ENCODE measurements around the gene WNT8B.

The WNT8B gene

DNA sequence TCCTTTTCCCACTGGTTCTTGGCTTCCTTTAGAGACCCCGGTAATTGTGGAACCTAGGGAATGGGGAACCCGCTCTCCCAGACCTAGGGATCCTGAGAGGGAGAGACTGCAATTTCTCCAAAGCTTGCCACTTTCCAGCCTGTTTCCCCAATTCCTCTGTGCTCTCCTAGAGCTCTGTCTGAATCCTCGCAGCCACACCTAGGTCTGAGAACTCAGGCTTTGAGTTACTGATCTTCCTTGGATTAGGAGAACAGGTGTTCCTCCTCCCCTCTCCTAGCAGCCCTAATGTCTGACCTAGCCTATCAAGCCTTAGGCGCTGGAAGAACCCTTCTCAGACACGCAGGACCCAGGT lies 20.0 kb downstream of the WNT8B start:
- peak overlapping the region; percentile 87 for H2AFZ ChIP-seq (ENCODE audit: low read depth)
- H4K20me1 ChIP-seq (ENCODE audit: insufficient read depth) = no peaks in the 10 kb centered on the region
- peaks cover 3% of the 10 kb centered on the region; the same call in 1 of the 2 replicates for H3K27me3 ChIP-seq (ENCODE audit: insufficient read depth, low read depth)
- H3K4me2 ChIP-seq = peak overlapping the region; percentile 83
- H3K36me3 ChIP-seq (ENCODE audit: insufficient read depth) = no peaks in the 10 kb centered on the region
- peaks cover 10% of the 10 kb centered on the region for H3K4me1 ChIP-seq (ENCODE audit: low read depth, poor library complexity, severe bottlenecking)
- TF ChIP-seq, protein P1, sequence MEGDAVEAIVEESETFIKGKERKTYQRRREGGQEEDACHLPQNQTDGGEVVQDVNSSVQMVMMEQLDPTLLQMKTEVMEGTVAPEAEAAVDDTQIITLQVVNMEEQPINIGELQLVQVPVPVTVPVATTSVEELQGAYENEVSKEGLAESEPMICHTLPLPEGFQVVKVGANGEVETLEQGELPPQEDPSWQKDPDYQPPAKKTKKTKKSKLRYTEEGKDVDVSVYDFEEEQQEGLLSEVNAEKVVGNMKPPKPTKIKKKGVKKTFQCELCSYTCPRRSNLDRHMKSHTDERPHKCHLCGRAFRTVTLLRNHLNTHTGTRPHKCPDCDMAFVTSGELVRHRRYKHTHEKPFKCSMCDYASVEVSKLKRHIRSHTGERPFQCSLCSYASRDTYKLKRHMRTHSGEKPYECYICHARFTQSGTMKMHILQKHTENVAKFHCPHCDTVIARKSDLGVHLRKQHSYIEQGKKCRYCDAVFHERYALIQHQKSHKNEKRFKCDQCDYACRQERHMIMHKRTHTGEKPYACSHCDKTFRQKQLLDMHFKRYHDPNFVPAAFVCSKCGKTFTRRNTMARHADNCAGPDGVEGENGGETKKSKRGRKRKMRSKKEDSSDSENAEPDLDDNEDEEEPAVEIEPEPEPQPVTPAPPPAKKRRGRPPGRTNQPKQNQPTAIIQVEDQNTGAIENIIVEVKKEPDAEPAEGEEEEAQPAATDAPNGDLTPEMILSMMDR (conservative IDR thresholded peaks at IDR 0.05; ENCODE audit: low read depth, low read length) = 0 out of 2 replicates have a peak, but pooled peaks have one; percentile 55
- H3K9ac ChIP-seq = peak overlapping the region; percentile 46; the same call in 1 of the 2 replicates
- H3K27ac ChIP-seq = no peak overlapping the region
- H3K79me2 ChIP-seq (ENCODE audit: insufficient read depth, low read depth) = no peaks in the 10 kb centered on the region
- H3K4me3 ChIP-seq (IDR thresholded peaks at IDR 0.05; ENCODE audit: insufficient read depth, low read depth, low read length) = no peak overlapping the region

GRCh38 chr10:100483876-100484666 lies 21.3 kb downstream of the WNT8B start:
- TF ChIP-seq, protein P1 (conservative IDR thresholded peaks at IDR 0.05; ENCODE audit: low read depth, low read length) = no peak
- Histone ChIP-seq H3K9ac (no peak overlapping the region), H4K20me1 (ENCODE audit: insufficient read depth) (no peaks in the 10 kb centered on the region), H3K4me2 (no peak overlapping the region), H3K4me3 (IDR thresholded peaks at IDR 0.05; ENCODE audit: insufficient read depth, low read depth, low read length) (no peak overlapping the region), H2AFZ (ENCODE audit: low read depth) (no peak overlapping the region), H3K36me3 (ENCODE audit: insufficient read depth) (no peaks in the 10 kb centered on the region), H3K27ac (no peak overlapping the region), H3K27me3 (ENCODE audit: insufficient read depth, low read depth) (peaks cover 3% of the 10 kb centered on the region; the same call in 1 of the 2 replicates), H3K79me2 (ENCODE audit: insufficient read depth, low read depth) (no peaks in the 10 kb centered on the region), H3K4me1 (ENCODE audit: low read depth, poor library complexity, severe bottlenecking) (peaks cover 10% of the 10 kb centered on the region)

GRCh38 chr10:100485366-100485765 lies 22.6 kb downstream of the WNT8B start:
- H3K9ac ChIP-seq = no peak overlapping the region
- H3K36me3 ChIP-seq (ENCODE audit: insufficient read depth) = no peaks in the 10 kb centered on the region
- peaks cover 10% of the 10 kb centered on the region for H3K4me1 ChIP-seq (ENCODE audit: low read depth, poor library complexity, severe bottlenecking)
- TF ChIP-seq, protein P1 (conservative IDR thresholded peaks at IDR 0.05; ENCODE audit: low read depth, low read length) = no peak
- no peak overlapping the region for H2AFZ ChIP-seq (ENCODE audit: low read depth)
- H4K20me1 ChIP-seq (ENCODE audit: insufficient read depth) = no peaks in the 10 kb centered on the region
- H3K27ac ChIP-seq = no peak overlapping the region
- H3K4me3 ChIP-seq (IDR thresholded peaks at IDR 0.05; ENCODE audit: insufficient read depth, low read depth, low read length) = no peak overlapping the region
- H3K27me3 ChIP-seq (ENCODE audit: insufficient read depth, low read depth) = no peaks in the 10 kb centered on the region
- no peaks in the 10 kb centered on the region for H3K79me2 ChIP-seq (ENCODE audit: insufficient read depth, low read depth)
- no peak overlapping the region for H3K4me2 ChIP-seq

DNA sequence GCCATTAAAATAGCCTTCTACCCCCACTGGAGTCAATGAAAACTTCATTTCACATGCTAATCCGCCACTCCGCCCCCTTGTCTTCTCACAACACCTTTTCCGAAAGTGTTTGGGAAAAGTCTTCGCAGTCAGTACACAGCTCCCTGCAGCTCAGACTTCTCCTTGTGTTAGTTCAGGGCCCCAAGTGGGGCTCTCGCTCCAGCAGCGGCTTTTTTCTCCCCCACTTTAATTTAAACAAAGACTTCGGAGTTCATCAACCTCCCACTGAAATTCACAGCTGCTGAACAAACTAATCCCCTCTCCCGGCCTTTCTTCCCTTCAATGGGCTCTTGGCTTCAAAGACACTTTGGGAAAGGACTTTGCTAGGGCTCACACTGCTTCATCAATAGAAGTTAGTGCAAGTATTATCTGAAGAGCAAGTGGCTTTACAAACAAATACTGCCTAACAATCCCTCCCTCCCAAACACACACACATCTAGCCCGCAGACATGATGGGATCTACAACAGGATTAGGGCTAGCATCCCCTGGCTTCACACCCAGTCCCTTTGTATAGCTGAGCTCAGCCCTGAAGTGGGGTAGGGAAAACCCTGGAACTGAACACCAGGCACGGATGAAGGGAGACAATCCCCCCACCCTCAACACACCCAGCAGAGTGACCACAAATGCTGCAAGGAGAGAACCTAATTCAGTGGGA lies 23.1 kb downstream of the WNT8B start:
- H3K9ac ChIP-seq = no peak overlapping the region
- TF ChIP-seq, protein P1 (conservative IDR thresholded peaks at IDR 0.05; ENCODE audit: low read depth, low read length) = no peak
- no peaks in the 10 kb centered on the region for H4K20me1 ChIP-seq (ENCODE audit: insufficient read depth)
- no peaks in the 10 kb centered on the region for H3K36me3 ChIP-seq (ENCODE audit: insufficient read depth)
- no peak overlapping the region for H3K27ac ChIP-seq
- H3K4me3 ChIP-seq (IDR thresholded peaks at IDR 0.05; ENCODE audit: insufficient read depth, low read depth, low read length) = no peak overlapping the region
- no peaks in the 10 kb centered on the region for H3K27me3 ChIP-seq (ENCODE audit: insufficient read depth, low read depth)
- H3K4me2 ChIP-seq = no peak overlapping the region
- peaks cover 10% of the 10 kb centered on the region for H3K4me1 ChIP-seq (ENCODE audit: low read depth, poor library complexity, severe bottlenecking)
- H3K79me2 ChIP-seq (ENCODE audit: insufficient read depth, low read depth) = no peaks in the 10 kb centered on the region
- no peak overlapping the region for H2AFZ ChIP-seq (ENCODE audit: low read depth)

Measured in KMS-11 (cell line).